ENCODE measurements around the gene ZNF423.

ZNF423 gene

GRCh38 chr16:49663081-49664065 is 192.5 kb downstream of the ZNF423 start:
- DNase-seq (ENCODE audit: low spot score): no peak

- no peak for DNase-seq (ENCODE audit: low spot score)
These were observed 193.3 kb downstream of the ZNF423 start for GRCh38 chr16:49662569-49662968.

GRCh38 chr16:49661465-49662187 is 194.3 kb downstream of the ZNF423 start:
- no peak for DNase-seq (ENCODE audit: low spot score)

GRCh38 chr16:49660626-49661025 is 195.3 kb downstream of the ZNF423 start:
- DNase-seq (ENCODE audit: low spot score): no peak

DNA sequence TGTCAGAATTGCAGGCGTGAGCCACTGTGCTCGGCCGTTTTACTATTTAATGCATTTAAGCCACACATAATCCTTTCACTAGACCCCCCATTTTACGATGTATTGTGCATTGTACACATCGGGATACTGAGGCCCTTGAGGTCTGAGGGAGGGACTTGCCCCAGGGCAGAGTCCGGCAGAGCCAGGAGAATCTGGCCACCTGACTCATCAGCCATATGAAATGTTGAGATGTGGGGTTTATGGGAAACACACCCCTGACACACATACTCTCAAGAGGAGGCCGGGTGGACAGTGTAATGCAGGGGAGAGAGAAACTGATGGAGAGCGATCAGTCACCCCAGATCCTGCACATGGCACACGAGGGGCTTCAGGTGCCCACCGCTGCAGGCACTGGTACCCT is 196.6 kb downstream of the ZNF423 start:
- no peak for DNase-seq (ENCODE audit: low spot score)

DNA sequence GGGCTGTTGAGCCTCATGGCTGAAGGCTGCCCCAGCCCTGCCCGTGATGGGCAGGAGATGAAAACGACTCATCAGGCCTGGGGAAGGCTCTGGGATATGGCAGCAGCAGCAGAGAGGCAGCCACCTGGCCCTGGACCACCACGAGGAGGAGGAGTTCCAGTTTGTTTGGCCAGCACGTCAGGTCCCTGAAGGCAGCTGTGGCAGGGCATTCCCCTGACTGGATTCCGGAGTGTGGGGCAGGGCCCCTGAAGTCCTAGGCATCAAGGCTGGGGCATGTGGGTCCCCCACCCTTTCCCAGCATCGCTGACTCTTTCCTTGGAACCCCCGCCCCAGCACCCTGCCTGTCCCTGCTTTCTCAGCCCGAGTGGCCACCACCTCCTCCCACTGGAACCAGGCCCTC is 197.4 kb downstream of the ZNF423 start:
- no peak for DNase-seq (ENCODE audit: low spot score)

GRCh38 chr16:49657736-49658465 is 198.0 kb downstream of the ZNF423 start:
- no peak for DNase-seq (ENCODE audit: low spot score)

DNA sequence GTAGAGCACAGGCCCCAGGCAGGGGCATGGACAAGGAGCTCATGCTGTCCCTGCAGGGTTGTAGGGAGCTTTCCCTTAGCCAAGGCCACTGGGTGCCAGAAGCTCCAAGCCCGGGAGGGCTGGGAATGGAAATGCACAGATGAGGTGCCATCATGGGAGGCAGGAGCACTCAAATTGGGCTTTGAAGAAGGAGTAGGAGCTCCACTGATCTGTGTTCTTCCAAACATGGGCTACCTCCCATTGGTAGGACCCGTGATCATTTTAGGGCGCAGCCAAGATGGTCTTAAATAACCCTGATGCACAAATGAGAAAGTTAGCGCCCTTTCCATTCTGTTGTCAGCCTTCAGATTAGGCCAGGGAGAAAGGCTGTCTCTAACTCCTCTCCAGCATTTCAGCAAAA is 201.5 kb downstream of the ZNF423 start:
- no peak for DNase-seq (ENCODE audit: low spot score)

DNA sequence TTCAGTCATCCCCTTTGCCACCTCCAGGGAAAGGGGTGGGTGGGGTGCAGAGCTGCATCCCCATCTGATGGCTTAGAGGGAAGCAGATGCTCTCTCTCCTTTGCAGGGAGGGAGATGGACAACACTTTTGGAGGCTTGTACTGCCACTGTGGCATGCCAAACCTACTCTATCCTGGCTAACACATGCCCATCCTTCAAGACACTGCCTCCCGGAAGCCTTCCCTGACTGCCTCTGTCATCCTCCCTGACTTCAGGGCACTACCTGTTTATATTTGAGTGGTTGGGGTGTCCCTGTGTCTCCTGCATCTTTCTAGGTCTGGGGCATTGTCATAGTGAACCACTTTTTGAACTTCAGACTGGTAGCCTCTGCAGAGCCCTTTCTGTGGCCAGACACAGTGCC is 202.3 kb downstream of the ZNF423 start:
- DNase-seq (ENCODE audit: low spot score): no peak

GRCh38 chr16:49653173-49653570 is 202.7 kb downstream of the ZNF423 start:
- DNase-seq (ENCODE audit: low spot score): no peak

GRCh38 chr16:49652456-49653172 is 203.3 kb downstream of the ZNF423 start:
- DNase-seq (ENCODE audit: low spot score): no peak

DNA sequence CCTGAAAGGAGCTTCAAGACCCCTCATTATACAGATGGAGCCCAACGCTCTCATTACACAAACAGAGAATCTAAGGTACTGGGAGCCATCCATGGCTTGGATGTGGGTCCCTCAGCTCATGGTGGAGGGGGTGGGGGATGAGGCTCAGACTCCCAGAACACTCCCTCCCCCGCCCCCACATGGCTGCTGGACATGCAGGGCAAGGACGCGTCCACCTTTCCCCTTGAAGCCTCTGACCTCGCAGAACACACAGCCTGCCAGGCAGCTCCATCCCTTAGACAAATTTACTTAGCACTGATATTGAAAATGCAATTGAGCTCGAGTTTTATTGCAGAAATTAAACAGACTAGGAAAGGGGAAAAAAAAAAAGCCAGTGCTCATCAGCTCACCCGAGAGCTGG is 203.9 kb downstream of the ZNF423 start:
- DNase-seq (ENCODE audit: low spot score): no peak

DNA sequence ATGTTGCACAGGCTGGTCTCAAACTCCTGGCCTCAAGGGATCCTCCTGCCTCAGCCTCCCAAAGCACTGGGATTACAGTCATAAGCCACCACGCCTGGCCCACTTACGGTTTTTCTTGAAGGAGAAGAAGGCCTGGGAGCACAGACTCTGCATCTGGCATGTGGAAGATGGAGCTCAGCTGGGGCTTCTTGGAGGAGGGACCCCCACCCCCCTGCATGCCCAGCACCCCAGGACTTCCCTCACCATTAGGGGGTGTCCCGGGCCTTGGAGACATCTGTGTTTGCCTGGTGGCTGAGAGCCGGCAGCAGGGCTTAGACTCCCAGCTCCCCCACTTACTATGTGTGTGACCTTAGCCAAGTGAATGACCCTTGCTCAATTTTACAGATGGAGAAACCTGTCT is 204.7 kb downstream of the ZNF423 start:
- DNase-seq (ENCODE audit: low spot score): no peak

DNA sequence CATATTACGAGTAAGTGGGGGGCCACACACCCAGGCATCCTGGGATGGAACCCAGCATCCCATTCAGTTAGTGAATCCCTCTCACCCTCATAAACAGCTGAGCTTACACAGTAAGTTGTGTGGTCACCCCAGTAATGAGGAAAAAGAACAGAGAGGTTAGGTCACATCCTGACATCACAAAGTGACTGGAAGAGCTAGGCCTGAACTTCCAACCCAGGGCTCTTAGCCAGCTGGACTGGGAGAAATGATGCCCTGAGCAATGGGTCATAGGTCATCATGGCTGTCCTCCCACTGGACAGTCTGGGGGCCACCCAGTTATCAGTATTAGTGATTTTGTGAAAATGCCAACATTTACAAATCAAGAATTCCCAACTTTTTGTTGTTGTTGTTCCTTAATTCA is 205.3 kb downstream of the ZNF423 start:
- DNase-seq (ENCODE audit: low spot score): no peak

GRCh38 chr16:49649013-49649765 is 206.7 kb downstream of the ZNF423 start:
- DNase-seq (ENCODE audit: low spot score): peak; percentile 91

DNA sequence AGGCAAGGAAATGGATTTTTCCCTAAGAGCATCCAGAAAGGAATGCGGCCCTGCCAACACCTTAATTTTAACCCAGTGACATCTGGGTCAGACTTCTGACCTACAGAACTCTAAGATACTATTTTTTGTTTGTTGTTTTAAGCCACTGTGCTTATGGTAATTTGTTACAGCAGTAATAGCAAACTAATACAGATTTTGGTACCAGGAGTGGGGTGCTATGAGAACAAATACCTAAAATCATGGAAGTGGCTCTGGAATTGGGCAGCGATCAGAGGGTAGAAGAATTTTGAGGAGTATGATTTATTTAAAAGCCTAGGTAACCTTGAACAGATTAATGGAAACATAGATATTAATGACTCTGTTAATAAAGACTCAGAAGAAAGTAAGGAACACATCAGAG is 208.2 kb downstream of the ZNF423 start:
- no peak for DNase-seq (ENCODE audit: low spot score)

DNA sequence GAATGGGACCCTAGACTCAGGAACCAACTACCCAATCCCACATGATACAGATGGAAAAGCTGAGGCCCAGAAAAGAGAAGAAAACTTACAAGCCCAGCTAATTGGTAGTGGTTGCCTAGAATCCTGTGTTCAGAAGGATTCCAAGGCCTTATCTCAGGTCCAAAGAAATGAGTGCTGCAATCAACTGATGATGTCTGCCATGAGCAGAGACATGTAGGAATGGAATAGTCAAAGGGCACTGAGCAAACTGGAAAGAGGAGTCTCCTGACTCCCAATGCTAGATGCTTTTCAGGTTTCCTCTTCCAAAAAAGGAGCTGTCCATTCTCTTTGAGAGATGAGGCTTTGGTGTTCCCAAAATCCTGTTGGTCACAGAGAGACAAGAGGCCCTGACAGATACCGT is 210.6 kb downstream of the ZNF423 start:
- DNase-seq (ENCODE audit: low spot score): no peak

DNA sequence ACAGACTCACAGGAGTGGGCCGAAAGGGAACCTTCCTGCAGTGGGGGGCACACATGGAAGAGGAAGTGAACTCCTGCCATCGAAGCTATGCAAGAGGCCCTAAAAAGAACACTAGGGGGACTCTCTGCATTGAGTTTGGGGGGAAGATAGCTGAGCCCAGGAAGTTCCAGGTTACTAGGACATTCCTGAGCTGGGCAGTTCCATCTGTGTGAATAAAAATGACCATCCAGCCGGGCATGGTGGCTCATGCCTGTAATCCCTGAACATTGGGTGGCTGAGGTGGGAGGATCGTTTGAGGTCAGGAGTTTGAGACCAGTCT is 211.8 kb downstream of the ZNF423 start:
- DNase-seq (ENCODE audit: low spot score): peak; percentile 22

DNA sequence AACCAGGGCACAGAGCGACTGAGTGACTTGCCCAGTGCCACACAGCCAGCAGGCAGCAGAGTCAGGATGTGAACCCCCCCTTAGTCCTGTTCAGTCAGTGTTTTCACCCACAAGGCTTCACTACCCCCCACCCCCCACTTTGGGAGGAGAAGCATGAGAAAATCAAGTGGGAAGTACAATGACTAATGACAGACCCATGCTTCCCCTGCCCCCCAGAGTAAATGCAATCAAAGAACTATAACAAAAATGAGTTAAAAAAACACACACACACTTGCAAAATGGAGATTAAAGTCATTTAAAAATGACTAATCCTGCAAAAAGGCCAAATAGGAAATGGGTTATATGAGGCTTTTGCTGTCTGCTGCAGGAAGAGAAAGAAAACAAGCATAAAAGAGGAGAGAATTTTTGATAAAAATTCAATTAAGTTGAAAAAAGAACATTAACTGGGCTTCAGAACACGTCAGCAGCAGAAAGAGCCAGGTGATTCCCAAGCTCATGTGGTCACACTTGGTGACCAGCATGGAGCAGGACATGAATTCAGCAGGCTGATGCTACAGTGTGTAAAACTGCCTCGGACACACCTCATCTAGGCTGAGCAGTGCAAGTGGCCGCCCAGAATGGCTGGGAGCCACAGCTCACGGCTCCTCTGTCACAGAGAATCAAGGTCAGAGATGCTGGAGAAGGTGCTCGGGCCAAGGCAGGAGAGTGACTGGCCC is 212.3 kb downstream of the ZNF423 start:
- DNase-seq (ENCODE audit: low spot score): no peak

GRCh38 chr16:49641250-49641649 is 214.7 kb downstream of the ZNF423 start:
- no peak for DNase-seq (ENCODE audit: low spot score)

DNA sequence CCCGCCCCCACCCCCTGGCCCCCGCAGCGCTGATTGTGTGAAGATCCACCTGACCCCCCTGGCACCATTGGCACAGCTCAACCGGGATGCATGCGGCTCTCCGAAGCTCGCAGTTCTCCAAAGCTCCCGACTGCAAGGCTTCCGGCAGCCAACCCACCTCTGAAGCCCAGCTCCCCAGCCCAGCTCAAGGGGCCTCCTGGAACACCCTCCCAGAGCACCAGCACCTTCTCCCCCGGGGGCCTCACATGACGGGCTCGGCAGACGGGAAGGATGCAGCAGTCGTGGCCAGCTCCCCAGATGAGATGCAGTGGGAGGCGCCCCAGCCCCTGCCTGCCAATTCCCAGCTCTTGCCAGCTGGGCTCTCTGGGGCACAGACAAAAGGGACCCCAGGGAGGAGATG is 215.3 kb downstream of the ZNF423 start:
- DNase-seq (ENCODE audit: low spot score): no peak

Measured in SW480 (cell line).